ENCODE results near the gene ACBD5.

Gene ACBD5

DNA sequence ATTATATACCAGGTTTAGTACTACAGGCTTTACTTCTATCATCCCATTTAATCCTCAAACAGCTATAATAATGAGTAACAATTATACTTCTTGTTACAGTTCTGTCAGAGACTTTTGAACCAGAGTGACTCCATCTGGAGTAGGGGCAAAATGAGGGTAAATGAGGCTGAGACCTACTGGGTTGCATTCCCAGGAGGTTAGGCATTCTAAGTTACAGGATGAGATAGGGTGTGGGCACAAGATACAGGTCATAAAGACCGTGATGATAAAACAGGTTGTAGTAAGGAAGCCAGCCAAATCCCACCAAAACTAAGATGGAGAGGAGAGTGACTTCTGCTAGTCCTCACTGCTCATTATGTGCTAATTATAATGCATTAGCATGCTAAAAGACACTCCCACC lies 90.3 kb downstream of the ACBD5 start:
- no peak for DNase-seq

DNA sequence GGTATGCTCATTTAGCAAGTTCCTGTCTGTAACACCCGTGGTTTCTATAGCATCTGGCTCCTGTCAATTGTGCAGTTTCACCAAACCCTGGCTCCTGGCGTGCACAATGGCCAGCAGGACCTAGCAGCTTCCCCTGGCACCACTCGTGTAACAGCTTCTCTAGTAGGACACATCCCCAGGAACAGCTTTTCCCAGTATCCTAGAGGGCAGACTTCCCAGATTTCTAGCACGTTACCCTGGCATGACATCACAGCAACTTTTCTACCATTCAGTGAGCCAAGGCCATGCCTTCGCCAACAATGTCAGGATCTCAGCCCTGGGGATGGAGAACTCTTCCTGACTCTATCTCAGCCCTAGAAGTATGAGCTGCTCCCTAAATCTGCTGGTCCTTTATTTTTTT lies 92.9 kb downstream of the ACBD5 start:
- DNase-seq, result no peak

DNA sequence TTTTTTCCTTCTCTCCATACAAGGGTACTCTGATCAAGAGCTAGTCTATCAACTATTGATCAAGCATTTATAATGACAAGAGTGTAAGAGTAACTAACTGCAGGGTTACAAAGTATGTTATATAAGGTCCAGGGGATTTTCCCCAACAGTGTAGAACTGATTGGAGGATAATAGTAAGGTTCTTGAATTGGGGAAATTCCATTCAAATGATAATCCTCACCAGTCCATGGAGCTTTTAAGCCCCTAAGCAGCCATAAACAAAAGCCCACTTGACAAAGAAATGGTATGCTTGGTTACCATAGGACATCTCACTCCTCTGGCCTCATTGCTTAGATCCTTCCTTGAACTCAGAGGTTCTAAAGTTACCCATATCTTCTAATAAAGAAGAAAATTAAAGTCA lies 94.7 kb downstream of the ACBD5 start:
- no peak for DNase-seq

Measured in fibroblast of skin of right quadriceps (primary cell).